Stimulated activated CD4-positive, alpha-beta T cell treated with anti-CD3 and anti-CD28 coated beads, TNF-alpha, amount 100 ng/mL, for 4 hours (primary cell): ENCODE measurements around the gene PIGL.
"Not testable (repeated sequence)": the region's sequence is repeated elsewhere in the genome, so short reads cannot be mapped to it uniquely, and the experiment has no call there.

Source experiments
- DNase-seq, 3 experiments: peaks; one replicate each; pipeline ENCODE4 v3.0.0-alpha.2; 2020; ENCODE audit warnings: low read depth in 3 of 3

Gene PIGL

GRCh38 chr17:16312061-16312460 lies 95.1 kb downstream of the PIGL start:
- not testable (repeated sequence) for DNase-seq

- DNase-seq: no peak
Measured at GRCh38 chr17:16313139-16314090, 96.4 kb downstream of the PIGL start.

- no peak for DNase-seq
Measured at GRCh38 chr17:16314189-16314588, 97.2 kb downstream of the PIGL start.

GRCh38 chr17:16314859-16315258 lies 97.8 kb downstream of the PIGL start:
- DNase-seq: no peak

GRCh38 chr17:16319969-16320368 lies 103.0 kb downstream of the PIGL start:
- no peak for DNase-seq

GRCh38 chr17:16322636-16323035 lies 105.6 kb downstream of the PIGL start:
- DNase-seq: no peak

GRCh38 chr17:16325964-16326363 lies 109.0 kb downstream of the PIGL start:
- no peak for DNase-seq

- DNase-seq: no peak
Measured at GRCh38 chr17:16327018-16327417, 110.0 kb downstream of the PIGL start.

GRCh38 chr17:16328997-16329396 lies 112.0 kb downstream of the PIGL start:
- no peak for DNase-seq

GRCh38 chr17:16329519-16330271 lies 112.7 kb downstream of the PIGL start:
- DNase-seq: no peak

- no peak for DNase-seq
Measured at GRCh38 chr17:16338391-16338790, 121.4 kb downstream of the PIGL start.

- no peak for DNase-seq
Measured at GRCh38 chr17:16339402-16339801, 122.4 kb downstream of the PIGL start.

GRCh38 chr17:16339959-16340358 lies 122.9 kb downstream of the PIGL start:
- DNase-seq: no peak

GRCh38 chr17:16342979-16343378 lies 126.0 kb downstream of the PIGL start:
- DNase-seq: no peak

- DNase-seq: no peak
Measured at GRCh38 chr17:16343569-16343968, 126.6 kb downstream of the PIGL start.

GRCh38 chr17:16345565-16345964 lies 128.6 kb downstream of the PIGL start:
- DNase-seq: no peak

GRCh38 chr17:16346721-16347271 lies 129.8 kb downstream of the PIGL start:
- DNase-seq: no peak

- no peak for DNase-seq
Measured at GRCh38 chr17:16348586-16348985, 131.6 kb downstream of the PIGL start.

- DNase-seq: no peak
Measured at GRCh38 chr17:16349431-16349830, 132.4 kb downstream of the PIGL start.

- no peak for DNase-seq
Measured at GRCh38 chr17:16351831-16352230, 134.8 kb downstream of the PIGL start.

GRCh38 chr17:16352303-16352666 lies 135.3 kb downstream of the PIGL start:
- DNase-seq: peak in 2 of 3 experiments; percentile 7 to 15

GRCh38 chr17:16352667-16353316 lies 135.8 kb downstream of the PIGL start:
- peak; percentile 7 to 28 (median 26) for DNase-seq
